Activated CD8-positive, alpha-beta T cell treated with anti-CD3 and anti-CD28 coated beads, Interleukin-2, amount 10 ng/mL, durations not matched to agents 7 days and 5 days (primary cell): ENCODE results near the gene RMC1. TPM values are rescaled to one million over a fixed set of nuclear protein-coding genes. Genes with fewer than 3 reads are reported as not detected.

ENCODE experiments used
- ATAC-seq: fragments of 150-1000 bp; cut with Tn5 transposase; one replicate; pipeline ENCODE4 v1.10.0; 2021; ENCODE audit warnings: moderate library complexity
- CTCF ChIA-PET: fragments of 350-600 bp; sonication (Branson Sonifier 250); formaldehyde crosslinking; loops from one replicate; lab custom pipeline; 2021; ENCODE audit warnings: antibody characterized with exemption; lab: Charles Lee
- POLR2A ChIA-PET: fragments of 350-600 bp; sonication (Branson Sonifier 250); formaldehyde crosslinking; loops from one replicate; lab custom pipeline; 2021; ENCODE audit warnings: antibody characterized with exemption; lab: Charles Lee
- DNase-seq: peaks from one replicate; pipeline ENCODE4 v3.0.0-alpha.2; 2020
- H3K27ac Mint-ChIP-seq: one replicate; pipeline ENCODE4 v1.8.0; 2021; ENCODE audit warnings: mild to moderate bottlenecking, mixed read lengths
- H3K27me3 Mint-ChIP-seq: one replicate; pipeline ENCODE4 v1.8.0; 2021; ENCODE audit warnings: low read depth, mixed read lengths
- H3K36me3 Mint-ChIP-seq: one replicate; pipeline ENCODE4 v1.8.0; 2021; ENCODE audit warnings: low read depth, mixed read lengths
- H3K4me1 Mint-ChIP-seq: one replicate; pipeline ENCODE4 v1.8.0; 2021; ENCODE audit warnings: low read depth, mixed read lengths
- H3K4me3 Mint-ChIP-seq: one replicate; pipeline ENCODE4 v1.8.0; 2021; ENCODE audit warnings: mild to moderate bottlenecking, mixed read lengths
- H3K9me3 Mint-ChIP-seq: one replicate; pipeline ENCODE4 v1.8.0; 2022; ENCODE audit warnings: mixed read lengths; ENCODE audit not compliant: insufficient read depth
- total RNA-seq, 2 experiments: library from RNA; stranded (reverse); gene quantifications; one replicate each; pipeline ENCODE4 v1.2.3, GENCODE V29; 2021

RMC1 gene
- 10 to 100 TPM; 47.6 to 48.3 TPM for total RNA-seq

GRCh38 chr18:23503038-23503962 lies at the start of gene RMC1:
TSS of gene RMC1 (plus strand) at chr18:23503511. CDS start at chr18:23503619, 108 bp downstream.
- H3K9me3 Mint-ChIP-seq = no peaks in the 10 kb centered on the region
- peak within 1 kb of the TSS; percentile 97 for H3K4me3 Mint-ChIP-seq
- peaks cover 31% of the 10 kb centered on the region for H3K36me3 Mint-ChIP-seq
- CTCF ChIA-PET = interaction anchor here (0.6 to 6.3 kb wide), 6 partner anchors 10 to 339 kb away, joined by 3 to 42 read pairs (median 5); no protein-coding TSS in a partner anchor
- H3K4me1 Mint-ChIP-seq = peaks cover 60% of the 10 kb centered on the region
- ATAC-seq = peak; percentile 89
- POLR2A ChIA-PET = interaction anchor here (0.6 to 2.0 kb wide), 6 partner anchors 15 to 512 kb away, joined by 3 to 9 read pairs (median 4); partner anchors contain the start of genes NPC1 and RIOK3
- H3K27ac Mint-ChIP-seq = peak within 1 kb of the TSS; percentile 87
- peak; percentile 97 for DNase-seq
- H3K27me3 Mint-ChIP-seq = no peaks in the 10 kb centered on the region

- Mint-ChIP-seq H3K4me1 (peaks cover 43% of the 10 kb centered on the region), H3K27ac (peak overlapping the region; percentile 82)
- CTCF ChIA-PET = interaction anchor here (1.0 to 3.1 kb wide), 10 partner anchors 9 to 425 kb away, joined by 3 to 16 read pairs (median 6); no protein-coding TSS in a partner anchor
These were observed 49.6 kb upstream of the RMC1 start for GRCh38 chr18:23453680-23454058.

GRCh38 chr18:23456835-23457234 lies 46.5 kb upstream of the RMC1 start:
- CTCF ChIA-PET = interaction anchor here (1.0 kb wide), 1 partner anchor 41 kb away, joined by 3 read pairs; no protein-coding TSS in a partner anchor
- H3K9me3 Mint-ChIP-seq = no peaks in the 10 kb centered on the region
- POLR2A ChIA-PET = no interaction called here
- DNase-seq (no peak), ATAC-seq (no peak)
- no peak overlapping the region for H3K4me3 Mint-ChIP-seq
- H3K4me1 Mint-ChIP-seq = peaks cover 51% of the 10 kb centered on the region
- H3K27me3 Mint-ChIP-seq = no peaks in the 10 kb centered on the region
- H3K36me3 Mint-ChIP-seq = peaks cover 39% of the 10 kb centered on the region
- no peak overlapping the region for H3K27ac Mint-ChIP-seq

More at GRCh38 chr18:23453680-23454058, 49.6 kb upstream of the RMC1 start:
- Mint-ChIP-seq H3K27me3 (no peaks in the 10 kb centered on the region), H3K9me3 (no peaks in the 10 kb centered on the region), H3K36me3 (peaks cover 30% of the 10 kb centered on the region), H3K4me3 (peak overlapping the region; percentile 99)
- ATAC-seq = peak; percentile 40
- POLR2A ChIA-PET = interaction anchor here (0.6 to 2.1 kb wide), 11 partner anchors 10 to 475 kb away, joined by 3 to 12 read pairs (median 3); no protein-coding TSS in a partner anchor
- DNase-seq = peak; percentile 27

- ATAC-seq (no peak), DNase-seq (no peak)
- Mint-ChIP-seq H3K4me1 (peaks cover 40% of the 10 kb centered on the region), H3K27ac (peak overlapping the region; percentile 4), H3K27me3 (no peaks in the 10 kb centered on the region), H3K9me3 (no peaks in the 10 kb centered on the region), H3K36me3 (peaks cover 54% of the 10 kb centered on the region), H3K4me3 (no peak overlapping the region)
- ChIA-PET CTCF (no interaction called here), POLR2A (no interaction called here)
These were observed 44.3 kb upstream of the RMC1 start for GRCh38 chr18:23458830-23459529.

GRCh38 chr18:23459530-23459921 lies 43.8 kb upstream of the RMC1 start:
- Mint-ChIP-seq H3K27me3 (no peaks in the 10 kb centered on the region), H3K36me3 (peaks cover 54% of the 10 kb centered on the region), H3K27ac (no peak overlapping the region), H3K9me3 (no peaks in the 10 kb centered on the region), H3K4me1 (peaks cover 35% of the 10 kb centered on the region), H3K4me3 (no peak overlapping the region)
- ChIA-PET POLR2A (interaction anchor here (1.0 kb wide), 1 partner anchor 28 kb away, joined by 4 read pairs; no protein-coding TSS in a partner anchor), CTCF (interaction anchor here (1.2 kb wide), 1 partner anchor 39 kb away, joined by 4 read pairs; no protein-coding TSS in a partner anchor)
- ATAC-seq (no peak), DNase-seq (no peak)

- H3K36me3 Mint-ChIP-seq = peaks cover 54% of the 10 kb centered on the region
- H3K4me3 Mint-ChIP-seq = no peak overlapping the region
- POLR2A ChIA-PET = interaction anchor here (1.0 kb wide), 1 partner anchor 27 kb away, joined by 4 read pairs; no protein-coding TSS in a partner anchor
- CTCF ChIA-PET = interaction anchor here (1.2 kb wide), 1 partner anchor 38 kb away, joined by 4 read pairs; no protein-coding TSS in a partner anchor
- no peak for ATAC-seq
- DNase-seq = no peak
- peaks cover 29% of the 10 kb centered on the region for H3K4me1 Mint-ChIP-seq
- no peaks in the 10 kb centered on the region for H3K27me3 Mint-ChIP-seq
- H3K9me3 Mint-ChIP-seq = no peaks in the 10 kb centered on the region
- H3K27ac Mint-ChIP-seq = no peak overlapping the region
These were observed 42.7 kb upstream of the RMC1 start for GRCh38 chr18:23460285-23461273.

- ATAC-seq = no peak
- no peaks in the 10 kb centered on the region for H3K27me3 Mint-ChIP-seq
- no peaks in the 10 kb centered on the region for H3K9me3 Mint-ChIP-seq
- H3K27ac Mint-ChIP-seq = no peak overlapping the region
- peaks cover 52% of the 10 kb centered on the region for H3K36me3 Mint-ChIP-seq
- H3K4me1 Mint-ChIP-seq = peaks cover 22% of the 10 kb centered on the region
- CTCF ChIA-PET = interaction anchor here (0.6 to 1.5 kb wide), 6 partner anchors 9 to 121 kb away, joined by 3 to 7 read pairs (median 4); no protein-coding TSS in a partner anchor
- no peak for DNase-seq
- POLR2A ChIA-PET = interaction anchor here (0.9 kb wide), 1 partner anchor 9 kb away, joined by 3 read pairs; no protein-coding TSS in a partner anchor
- no peak overlapping the region for H3K4me3 Mint-ChIP-seq
These were observed 40.4 kb upstream of the RMC1 start for GRCh38 chr18:23462876-23463275.

GRCh38 chr18:23468753-23469459 lies 34.4 kb upstream of the RMC1 start:
- ChIA-PET CTCF (no interaction called here), POLR2A (no interaction called here)
- Mint-ChIP-seq H3K4me3 (no peak overlapping the region), H3K36me3 (peaks cover 38% of the 10 kb centered on the region), H3K9me3 (no peaks in the 10 kb centered on the region), H3K27ac (no peak overlapping the region), H3K27me3 (no peaks in the 10 kb centered on the region), H3K4me1 (no peaks in the 10 kb centered on the region)
- no peak for DNase-seq
- ATAC-seq = no peak

GRCh38 chr18:23470620-23471387 lies 32.5 kb upstream of the RMC1 start:
- Mint-ChIP-seq H3K36me3 (peaks cover 38% of the 10 kb centered on the region), H3K27me3 (no peaks in the 10 kb centered on the region), H3K27ac (no peak overlapping the region), H3K4me3 (no peak overlapping the region), H3K4me1 (no peaks in the 10 kb centered on the region), H3K9me3 (no peaks in the 10 kb centered on the region)
- no peak for ATAC-seq
- ChIA-PET POLR2A (interaction anchor here (1.4 kb wide), 1 partner anchor 18 kb away, joined by 5 read pairs; the partner anchor contains the start of gene RIOK3), CTCF (interaction anchor here (1.5 to 1.7 kb wide), 2 partner anchors 28 to 658 kb away, joined by 4 to 8 read pairs; no protein-coding TSS in a partner anchor)
- no peak for DNase-seq
